ENCODE measurements around the gene SCML2.

DNA sequence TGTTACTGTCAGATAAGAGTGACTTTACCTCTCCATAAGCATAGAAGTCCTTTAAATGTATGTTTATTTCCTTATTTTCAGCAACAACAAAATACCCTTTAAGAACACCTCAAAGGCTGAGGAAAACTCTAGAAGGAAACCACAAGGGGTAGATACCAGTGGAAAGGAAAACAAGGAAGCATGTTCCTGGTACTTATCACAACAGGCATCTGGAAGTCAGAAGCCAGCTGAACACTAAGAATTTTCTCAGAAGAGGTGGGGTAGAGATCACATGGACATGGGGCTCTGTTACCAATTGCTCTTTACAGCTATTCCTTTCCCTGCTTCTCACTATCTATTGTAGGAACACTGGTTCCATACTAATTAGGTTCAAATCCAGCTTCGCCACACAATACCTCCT lies 82.3 kb downstream of the SCML2 start:
- TF ChIP-seq CTCF (IDR thresholded peaks at IDR 0.05), result no peak
- no peak for TF ChIP-seq POLR2A (IDR thresholded peaks at IDR 0.05)

Measured in body of pancreas (tissue), 4 donors.